Liver (tissue), 2 donors: Measurements from ENCODE around the gene PRKCH.

ENCODE experiments used
- TF ChIP-seq, protein P1 (sequence below): IDR thresholded peaks from 2 replicates; pipeline ENCODE4 v1.6.1; 2016; ENCODE audit warnings: antibody characterized with exemption
- TF ChIP-seq, protein P2 (sequence below): fragments of 150-350 bp; IDR thresholded peaks from 2 replicates; pipeline ENCODE4 v1.5.1; 2017; ENCODE audit warnings: improper control_type of control experiment, low read depth, low read length; ENCODE audit not compliant: missing input control
- donor health status: healthy.

DNA sequence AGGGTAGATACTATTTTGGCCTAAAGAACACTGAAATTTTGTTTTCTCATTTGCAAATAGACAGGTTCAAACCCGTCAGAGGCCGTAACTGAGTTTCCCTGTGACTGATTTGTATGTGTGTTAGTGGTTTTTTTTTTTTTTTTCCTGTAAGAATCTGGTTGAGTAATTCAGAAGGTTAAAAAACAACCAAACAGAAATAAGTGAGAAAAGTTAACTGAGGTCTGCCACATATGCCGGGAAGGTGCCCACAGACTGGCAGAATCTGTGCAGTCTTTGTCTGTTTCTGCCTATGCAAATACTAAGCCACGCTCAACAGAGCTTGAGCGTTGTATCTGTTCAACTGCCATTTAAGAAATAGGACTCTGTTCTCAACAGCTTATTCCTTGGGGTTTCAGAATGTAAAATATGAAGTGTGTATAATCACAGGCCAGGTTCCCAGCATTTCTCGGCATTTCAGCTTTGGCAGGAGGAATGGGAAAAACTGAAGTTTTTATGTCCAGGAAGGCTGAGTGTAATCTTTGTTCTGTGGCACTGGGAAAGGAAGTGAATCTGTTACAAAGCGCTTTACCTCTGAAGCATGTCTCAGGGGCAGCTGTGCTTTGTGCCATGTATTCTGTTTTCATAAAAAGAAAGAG is 181.9 kb downstream of the PRKCH start:
- TF ChIP-seq, protein P1, sequence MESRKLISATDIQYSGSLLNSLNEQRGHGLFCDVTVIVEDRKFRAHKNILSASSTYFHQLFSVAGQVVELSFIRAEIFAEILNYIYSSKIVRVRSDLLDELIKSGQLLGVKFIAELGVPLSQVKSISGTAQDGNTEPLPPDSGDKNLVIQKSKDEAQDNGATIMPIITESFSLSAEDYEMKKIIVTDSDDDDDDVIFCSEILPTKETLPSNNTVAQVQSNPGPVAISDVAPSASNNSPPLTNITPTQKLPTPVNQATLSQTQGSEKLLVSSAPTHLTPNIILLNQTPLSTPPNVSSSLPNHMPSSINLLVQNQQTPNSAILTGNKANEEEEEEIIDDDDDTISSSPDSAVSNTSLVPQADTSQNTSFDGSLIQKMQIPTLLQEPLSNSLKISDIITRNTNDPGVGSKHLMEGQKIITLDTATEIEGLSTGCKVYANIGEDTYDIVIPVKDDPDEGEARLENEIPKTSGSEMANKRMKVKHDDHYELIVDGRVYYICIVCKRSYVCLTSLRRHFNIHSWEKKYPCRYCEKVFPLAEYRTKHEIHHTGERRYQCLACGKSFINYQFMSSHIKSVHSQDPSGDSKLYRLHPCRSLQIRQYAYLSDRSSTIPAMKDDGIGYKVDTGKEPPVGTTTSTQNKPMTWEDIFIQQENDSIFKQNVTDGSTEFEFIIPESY = no peak
- TF ChIP-seq, protein P2, sequence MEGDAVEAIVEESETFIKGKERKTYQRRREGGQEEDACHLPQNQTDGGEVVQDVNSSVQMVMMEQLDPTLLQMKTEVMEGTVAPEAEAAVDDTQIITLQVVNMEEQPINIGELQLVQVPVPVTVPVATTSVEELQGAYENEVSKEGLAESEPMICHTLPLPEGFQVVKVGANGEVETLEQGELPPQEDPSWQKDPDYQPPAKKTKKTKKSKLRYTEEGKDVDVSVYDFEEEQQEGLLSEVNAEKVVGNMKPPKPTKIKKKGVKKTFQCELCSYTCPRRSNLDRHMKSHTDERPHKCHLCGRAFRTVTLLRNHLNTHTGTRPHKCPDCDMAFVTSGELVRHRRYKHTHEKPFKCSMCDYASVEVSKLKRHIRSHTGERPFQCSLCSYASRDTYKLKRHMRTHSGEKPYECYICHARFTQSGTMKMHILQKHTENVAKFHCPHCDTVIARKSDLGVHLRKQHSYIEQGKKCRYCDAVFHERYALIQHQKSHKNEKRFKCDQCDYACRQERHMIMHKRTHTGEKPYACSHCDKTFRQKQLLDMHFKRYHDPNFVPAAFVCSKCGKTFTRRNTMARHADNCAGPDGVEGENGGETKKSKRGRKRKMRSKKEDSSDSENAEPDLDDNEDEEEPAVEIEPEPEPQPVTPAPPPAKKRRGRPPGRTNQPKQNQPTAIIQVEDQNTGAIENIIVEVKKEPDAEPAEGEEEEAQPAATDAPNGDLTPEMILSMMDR = no peak
